ENCODE measurements around the gene HEATR5B. TPM values are rescaled to one million over a fixed set of nuclear protein-coding genes. Genes with fewer than 3 reads are reported as not detected.

HEATR5B gene
- total RNA-seq, 1 experiment from 2014 or later = 12.6 TPM

DNA sequence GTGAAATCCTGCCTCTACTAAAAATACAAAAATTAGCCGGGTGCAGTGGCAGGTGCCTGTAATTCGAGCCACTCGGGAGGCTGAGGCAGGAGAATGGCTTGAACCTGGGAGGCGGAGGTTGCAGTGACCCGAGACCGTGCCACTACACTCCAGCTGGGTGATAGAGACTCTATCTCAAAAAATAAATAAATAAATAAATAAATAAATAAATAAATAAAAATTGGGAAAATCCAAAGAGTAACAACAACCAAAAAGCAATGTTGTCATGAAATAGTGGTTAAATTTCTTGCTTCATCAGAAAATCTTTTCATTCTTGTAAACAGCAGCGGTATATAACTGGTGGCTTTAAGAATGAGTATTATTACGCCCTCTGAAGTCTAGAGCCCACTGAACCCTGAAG, 54.4 kb downstream of the HEATR5B start:
- H3K9me3 Mint-ChIP-seq = peaks cover 10% of the 10 kb centered on the region; the same call in 1 of the 2 replicates
- ChIA-PET POLR2A (no interaction called here), CTCF (no interaction called here)
- no peak overlapping the region for H3K4me3 Mint-ChIP-seq
- TF ChIP-seq, protein P1, sequence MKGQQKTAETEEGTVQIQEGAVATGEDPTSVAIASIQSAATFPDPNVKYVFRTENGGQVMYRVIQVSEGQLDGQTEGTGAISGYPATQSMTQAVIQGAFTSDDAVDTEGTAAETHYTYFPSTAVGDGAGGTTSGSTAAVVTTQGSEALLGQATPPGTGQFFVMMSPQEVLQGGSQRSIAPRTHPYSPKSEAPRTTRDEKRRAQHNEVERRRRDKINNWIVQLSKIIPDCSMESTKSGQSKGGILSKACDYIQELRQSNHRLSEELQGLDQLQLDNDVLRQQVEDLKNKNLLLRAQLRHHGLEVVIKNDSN (CRISPR knock-in tag; IDR thresholded peaks at IDR 0.05) = no peak
- DNase-seq (ENCODE audit: low spot score) (no peak), ATAC-seq (no peak)
- H3K27me3 Mint-ChIP-seq (ENCODE audit: low read depth) = no peaks in the 10 kb centered on the region
- no peaks in the 10 kb centered on the region for H3K4me1 Mint-ChIP-seq
- H3K36me3 Mint-ChIP-seq = peaks cover 19% of the 10 kb centered on the region
- no peak overlapping the region for H3K27ac Mint-ChIP-seq

DNA sequence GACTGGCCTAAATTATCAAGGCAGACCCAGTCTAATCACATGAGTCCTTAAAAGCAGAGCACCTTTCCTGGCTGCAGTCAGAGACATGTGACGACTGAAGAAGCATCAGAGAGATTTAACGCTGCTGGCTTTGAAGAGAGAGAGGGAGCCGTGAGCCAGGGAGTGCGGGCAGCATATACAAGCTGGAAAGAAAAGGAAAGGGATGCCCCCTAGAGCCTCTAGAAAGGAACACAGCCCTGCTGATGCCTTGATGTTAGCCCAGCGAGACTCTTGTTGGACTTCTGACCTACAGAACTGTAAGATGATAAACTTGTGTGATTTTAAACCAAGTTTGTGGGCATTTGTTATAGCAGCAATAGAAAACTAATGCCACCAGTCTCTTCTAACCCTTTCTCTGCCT, 58.1 kb downstream of the HEATR5B start:
- no peak overlapping the region for H3K4me3 Mint-ChIP-seq
- H3K9me3 Mint-ChIP-seq = peaks cover 7% of the 10 kb centered on the region; the same call in 1 of the 2 replicates
- ATAC-seq (peak; percentile 98), DNase-seq (ENCODE audit: low spot score) (peak; percentile 37)
- peaks cover 5% of the 10 kb centered on the region for H3K4me1 Mint-ChIP-seq
- ChIA-PET CTCF (interaction anchor here (0.6 to 1.0 kb wide), 3 partner anchors 51 to 241 kb away, joined by 3 read pairs; no protein-coding TSS in a partner anchor), POLR2A (no interaction called here)
- 0 out of 2 replicates have a peak, but pooled peaks have one; percentile 7 for TF ChIP-seq GTF2I (CRISPR knock-in tag; conservative IDR thresholded peaks at IDR 0.05)
- TF ChIP-seq, protein P2, sequence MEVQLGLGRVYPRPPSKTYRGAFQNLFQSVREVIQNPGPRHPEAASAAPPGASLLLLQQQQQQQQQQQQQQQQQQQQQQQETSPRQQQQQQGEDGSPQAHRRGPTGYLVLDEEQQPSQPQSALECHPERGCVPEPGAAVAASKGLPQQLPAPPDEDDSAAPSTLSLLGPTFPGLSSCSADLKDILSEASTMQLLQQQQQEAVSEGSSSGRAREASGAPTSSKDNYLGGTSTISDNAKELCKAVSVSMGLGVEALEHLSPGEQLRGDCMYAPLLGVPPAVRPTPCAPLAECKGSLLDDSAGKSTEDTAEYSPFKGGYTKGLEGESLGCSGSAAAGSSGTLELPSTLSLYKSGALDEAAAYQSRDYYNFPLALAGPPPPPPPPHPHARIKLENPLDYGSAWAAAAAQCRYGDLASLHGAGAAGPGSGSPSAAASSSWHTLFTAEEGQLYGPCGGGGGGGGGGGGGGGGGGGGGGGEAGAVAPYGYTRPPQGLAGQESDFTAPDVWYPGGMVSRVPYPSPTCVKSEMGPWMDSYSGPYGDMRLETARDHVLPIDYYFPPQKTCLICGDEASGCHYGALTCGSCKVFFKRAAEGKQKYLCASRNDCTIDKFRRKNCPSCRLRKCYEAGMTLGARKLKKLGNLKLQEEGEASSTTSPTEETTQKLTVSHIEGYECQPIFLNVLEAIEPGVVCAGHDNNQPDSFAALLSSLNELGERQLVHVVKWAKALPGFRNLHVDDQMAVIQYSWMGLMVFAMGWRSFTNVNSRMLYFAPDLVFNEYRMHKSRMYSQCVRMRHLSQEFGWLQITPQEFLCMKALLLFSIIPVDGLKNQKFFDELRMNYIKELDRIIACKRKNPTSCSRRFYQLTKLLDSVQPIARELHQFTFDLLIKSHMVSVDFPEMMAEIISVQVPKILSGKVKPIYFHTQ (CRISPR knock-in tag; IDR thresholded peaks at IDR 0.05) = no peak
- H3K36me3 Mint-ChIP-seq = peaks cover 18% of the 10 kb centered on the region
- no peaks in the 10 kb centered on the region for H3K27me3 Mint-ChIP-seq (ENCODE audit: low read depth)
- no peak overlapping the region for H3K27ac Mint-ChIP-seq

DNA sequence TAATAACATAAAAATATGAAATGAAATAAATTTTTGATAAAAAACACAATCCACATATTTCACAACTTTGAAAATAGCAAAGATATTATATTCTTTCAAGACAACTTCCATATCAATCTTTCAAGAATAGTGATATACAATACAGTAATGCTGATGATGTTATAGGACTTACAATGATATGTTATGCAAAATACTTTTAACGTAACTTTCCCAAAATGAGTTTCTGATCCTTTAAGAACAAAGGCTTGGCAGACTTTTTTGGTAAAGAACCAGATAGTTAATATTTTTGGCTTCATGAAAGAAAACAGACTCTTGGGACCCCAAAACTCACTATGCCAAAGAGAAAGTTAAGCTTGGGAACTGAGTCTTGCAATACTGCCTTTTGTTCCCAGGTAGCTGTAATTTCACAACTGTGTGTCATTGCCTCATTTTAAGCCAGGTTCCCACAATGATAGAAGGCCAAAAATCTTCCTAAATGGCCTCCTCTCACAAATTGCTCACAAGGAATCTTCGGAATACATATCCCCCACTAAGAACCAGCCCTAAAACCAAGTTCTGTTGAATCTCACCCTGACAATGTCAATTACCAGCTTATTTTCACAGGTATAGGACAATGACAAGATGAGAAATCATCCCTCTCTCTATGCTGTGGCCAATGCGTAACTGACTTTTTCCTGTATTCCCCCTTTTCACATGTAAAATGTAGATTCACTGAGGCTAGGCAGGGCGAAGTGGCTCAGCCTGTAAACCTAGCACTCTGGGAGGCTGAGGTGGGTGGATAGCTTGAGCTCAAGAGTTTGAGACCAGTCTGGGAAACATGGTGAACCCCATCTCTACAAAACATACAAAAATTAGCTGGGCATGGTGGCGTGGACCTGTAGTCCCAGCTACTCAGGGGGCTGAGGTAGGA, 63.0 kb downstream of the HEATR5B start:
- H3K9me3 Mint-ChIP-seq = peaks cover 4% of the 10 kb centered on the region; the same call in 1 of the 2 replicates
- H3K27ac Mint-ChIP-seq = peak overlapping the region; percentile 69
- H3K36me3 Mint-ChIP-seq = peaks cover 20% of the 10 kb centered on the region
- no peak overlapping the region for H3K4me3 Mint-ChIP-seq
- H3K4me1 Mint-ChIP-seq = peaks cover 5% of the 10 kb centered on the region
- ChIA-PET POLR2A (no interaction called here), CTCF (no interaction called here)
- ATAC-seq (peak; percentile 57), DNase-seq (ENCODE audit: low spot score) (no peak)
- no peaks in the 10 kb centered on the region for H3K27me3 Mint-ChIP-seq (ENCODE audit: low read depth)
- TF ChIP-seq ZNF396 (CRISPR knock-in tag; IDR thresholded peaks at IDR 0.05; ENCODE audit: borderline replicate concordance) (no peak), PRRX2 (CRISPR knock-in tag; IDR thresholded peaks at IDR 0.05) (no peak), ZNF219 (CRISPR knock-in tag; IDR thresholded peaks at IDR 0.05; ENCODE audit: borderline replicate concordance) (no peak), HMGA2 (CRISPR knock-in tag; IDR thresholded peaks at IDR 0.05) (no peak), CBFB (CRISPR knock-in tag; IDR thresholded peaks at IDR 0.05; ENCODE audit: low read depth) (no peak), ZNF263 (CRISPR knock-in tag; IDR thresholded peaks at IDR 0.05; ENCODE audit: low read depth) (no peak), NFYB (CRISPR knock-in tag; conservative IDR thresholded peaks at IDR 0.05; ENCODE audit: low read depth) (no peak), SMAD4 (CRISPR knock-in tag; IDR thresholded peaks at IDR 0.05) (no peak), SMAD3 (CRISPR knock-in tag; IDR thresholded peaks at IDR 0.05; ENCODE audit: borderline replicate concordance) (no peak)
- TF ChIP-seq, protein P2 (CRISPR knock-in tag; IDR thresholded peaks at IDR 0.05) = no peak
- TF ChIP-seq, protein P3, sequence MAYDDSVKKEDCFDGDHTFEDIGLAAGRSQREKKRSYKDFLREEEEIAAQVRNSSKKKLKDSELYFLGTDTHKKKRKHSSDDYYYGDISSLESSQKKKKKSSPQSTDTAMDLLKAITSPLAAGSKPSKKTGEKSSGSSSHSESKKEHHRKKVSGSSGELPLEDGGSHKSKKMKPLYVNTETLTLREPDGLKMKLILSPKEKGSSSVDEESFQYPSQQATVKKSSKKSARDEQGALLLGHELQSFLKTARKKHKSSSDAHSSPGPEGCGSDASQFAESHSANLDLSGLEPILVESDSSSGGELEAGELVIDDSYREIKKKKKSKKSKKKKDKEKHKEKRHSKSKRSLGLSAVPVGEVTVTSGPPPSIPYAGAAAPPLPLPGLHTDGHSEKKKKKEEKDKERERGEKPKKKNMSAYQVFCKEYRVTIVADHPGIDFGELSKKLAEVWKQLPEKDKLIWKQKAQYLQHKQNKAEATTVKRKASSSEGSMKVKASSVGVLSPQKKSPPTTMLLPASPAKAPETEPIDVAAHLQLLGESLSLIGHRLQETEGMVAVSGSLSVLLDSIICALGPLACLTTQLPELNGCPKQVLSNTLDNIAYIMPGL (CRISPR knock-in tag; IDR thresholded peaks at IDR 0.05) = no peak
- TF ChIP-seq, protein P4, sequence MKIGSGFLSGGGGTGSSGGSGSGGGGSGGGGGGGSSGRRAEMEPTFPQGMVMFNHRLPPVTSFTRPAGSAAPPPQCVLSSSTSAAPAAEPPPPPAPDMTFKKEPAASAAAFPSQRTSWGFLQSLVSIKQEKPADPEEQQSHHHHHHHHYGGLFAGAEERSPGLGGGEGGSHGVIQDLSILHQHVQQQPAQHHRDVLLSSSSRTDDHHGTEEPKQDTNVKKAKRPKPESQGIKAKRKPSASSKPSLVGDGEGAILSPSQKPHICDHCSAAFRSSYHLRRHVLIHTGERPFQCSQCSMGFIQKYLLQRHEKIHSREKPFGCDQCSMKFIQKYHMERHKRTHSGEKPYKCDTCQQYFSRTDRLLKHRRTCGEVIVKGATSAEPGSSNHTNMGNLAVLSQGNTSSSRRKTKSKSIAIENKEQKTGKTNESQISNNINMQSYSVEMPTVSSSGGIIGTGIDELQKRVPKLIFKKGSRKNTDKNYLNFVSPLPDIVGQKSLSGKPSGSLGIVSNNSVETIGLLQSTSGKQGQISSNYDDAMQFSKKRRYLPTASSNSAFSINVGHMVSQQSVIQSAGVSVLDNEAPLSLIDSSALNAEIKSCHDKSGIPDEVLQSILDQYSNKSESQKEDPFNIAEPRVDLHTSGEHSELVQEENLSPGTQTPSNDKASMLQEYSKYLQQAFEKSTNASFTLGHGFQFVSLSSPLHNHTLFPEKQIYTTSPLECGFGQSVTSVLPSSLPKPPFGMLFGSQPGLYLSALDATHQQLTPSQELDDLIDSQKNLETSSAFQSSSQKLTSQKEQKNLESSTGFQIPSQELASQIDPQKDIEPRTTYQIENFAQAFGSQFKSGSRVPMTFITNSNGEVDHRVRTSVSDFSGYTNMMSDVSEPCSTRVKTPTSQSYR (CRISPR knock-in tag; IDR thresholded peaks at IDR 0.05) = no peak
- TF ChIP-seq, protein P5, sequence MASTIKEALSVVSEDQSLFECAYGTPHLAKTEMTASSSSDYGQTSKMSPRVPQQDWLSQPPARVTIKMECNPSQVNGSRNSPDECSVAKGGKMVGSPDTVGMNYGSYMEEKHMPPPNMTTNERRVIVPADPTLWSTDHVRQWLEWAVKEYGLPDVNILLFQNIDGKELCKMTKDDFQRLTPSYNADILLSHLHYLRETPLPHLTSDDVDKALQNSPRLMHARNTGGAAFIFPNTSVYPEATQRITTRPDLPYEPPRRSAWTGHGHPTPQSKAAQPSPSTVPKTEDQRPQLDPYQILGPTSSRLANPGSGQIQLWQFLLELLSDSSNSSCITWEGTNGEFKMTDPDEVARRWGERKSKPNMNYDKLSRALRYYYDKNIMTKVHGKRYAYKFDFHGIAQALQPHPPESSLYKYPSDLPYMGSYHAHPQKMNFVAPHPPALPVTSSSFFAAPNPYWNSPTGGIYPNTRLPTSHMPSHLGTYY (CRISPR knock-in tag; IDR thresholded peaks at IDR 0.05) = no peak
- TF ChIP-seq, protein P6, sequence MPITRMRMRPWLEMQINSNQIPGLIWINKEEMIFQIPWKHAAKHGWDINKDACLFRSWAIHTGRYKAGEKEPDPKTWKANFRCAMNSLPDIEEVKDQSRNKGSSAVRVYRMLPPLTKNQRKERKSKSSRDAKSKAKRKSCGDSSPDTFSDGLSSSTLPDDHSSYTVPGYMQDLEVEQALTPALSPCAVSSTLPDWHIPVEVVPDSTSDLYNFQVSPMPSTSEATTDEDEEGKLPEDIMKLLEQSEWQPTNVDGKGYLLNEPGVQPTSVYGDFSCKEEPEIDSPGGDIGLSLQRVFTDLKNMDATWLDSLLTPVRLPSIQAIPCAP (CRISPR knock-in tag; IDR thresholded peaks at IDR 0.05) = no peak

Data from WTC11 (cell line).